Measurements from ENCODE around the gene ZSCAN2.
"Not testable (repeated sequence)": the region's sequence is repeated elsewhere in the genome, so short reads cannot be mapped to it uniquely, and the experiment has no call there.

ZSCAN2 gene

GRCh38 chr15:84599906-84600305, 903 bp upstream of the ZSCAN2 start:
- DNase-seq: no peak

- peak in 5 of 6 experiments; percentile 30 to 70 (median 57) for DNase-seq
Observed at GRCh38 chr15:84600331-84600686, 500 bp upstream of the ZSCAN2 start.

GRCh38 chr15:84601555-84601838, 688 bp downstream of the ZSCAN2 start:
- DNase-seq: no peak

DNA sequence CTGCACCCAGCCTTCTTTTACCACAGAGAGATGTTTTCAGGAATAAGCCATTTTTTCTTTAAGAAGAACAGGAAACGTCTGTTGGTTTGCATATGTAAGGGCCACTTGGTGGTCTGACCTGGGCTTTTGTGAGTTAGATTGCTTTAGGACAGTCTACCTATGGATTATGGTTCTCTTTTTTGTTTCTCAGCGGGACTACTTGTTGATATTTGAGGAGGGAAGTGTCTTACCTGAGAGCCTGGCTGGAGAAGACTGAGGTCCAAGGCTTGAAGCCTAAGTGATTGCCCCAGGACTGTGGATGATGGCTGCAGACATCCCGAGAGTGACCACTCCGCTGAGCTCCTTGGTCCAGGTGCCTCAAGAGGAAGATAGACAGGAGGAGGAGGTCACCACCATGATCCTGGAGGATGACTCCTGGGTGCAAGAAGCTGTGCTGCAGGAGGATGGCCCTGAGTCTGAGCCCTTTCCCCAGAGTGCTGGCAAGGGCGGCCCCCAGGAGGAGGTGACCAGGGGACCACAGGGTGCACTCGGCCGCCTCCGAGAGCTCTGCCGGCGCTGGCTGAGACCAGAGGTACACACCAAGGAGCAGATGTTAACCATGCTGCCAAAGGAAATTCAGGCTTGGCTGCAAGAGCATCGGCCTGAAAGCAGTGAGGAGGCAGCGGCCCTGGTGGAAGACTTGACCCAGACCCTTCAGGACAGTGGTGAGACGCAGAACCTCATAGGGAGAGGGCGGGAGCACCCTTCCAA, 3.0 kb downstream of the ZSCAN2 start:
- no peak for DNase-seq

DNA sequence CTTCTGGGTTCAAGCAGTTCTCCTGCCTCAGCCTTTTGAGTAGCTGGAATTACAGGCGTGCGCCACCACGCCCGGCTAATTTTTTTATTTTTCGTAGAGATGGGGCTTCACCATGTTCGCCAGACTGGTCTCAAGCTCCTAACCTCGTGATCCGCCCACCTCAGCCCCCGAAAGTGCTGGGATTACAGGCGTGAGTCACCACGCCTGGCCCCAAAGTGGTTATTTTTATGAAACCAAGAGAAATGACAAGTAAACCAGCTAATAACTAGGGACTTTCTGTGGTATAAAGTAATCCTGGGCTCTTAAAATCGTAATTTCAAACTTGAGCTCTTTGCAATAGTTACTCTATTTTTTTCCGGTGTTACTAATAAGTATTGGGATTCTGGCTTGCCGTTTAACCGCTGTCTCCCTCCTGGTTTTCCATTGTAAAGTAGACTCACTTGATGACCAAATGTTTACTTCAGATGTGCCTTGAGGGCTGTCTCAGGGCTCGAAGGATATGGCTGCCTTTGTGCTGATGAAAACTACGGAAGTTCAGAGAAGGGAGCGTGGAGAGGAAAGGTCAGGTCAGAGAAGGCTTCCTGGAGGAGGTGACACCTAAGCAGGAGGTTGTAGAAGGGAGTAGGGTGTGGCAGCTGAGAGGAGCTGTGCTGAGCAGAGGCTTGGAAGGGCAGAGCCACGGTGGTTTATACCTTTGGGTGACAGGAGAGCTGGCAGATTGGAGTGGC, 4.2 kb downstream of the ZSCAN2 start:
- DNase-seq: no peak

- no peak for DNase-seq
Observed at GRCh38 chr15:84605554-84605882, 4.7 kb downstream of the ZSCAN2 start.

DNA sequence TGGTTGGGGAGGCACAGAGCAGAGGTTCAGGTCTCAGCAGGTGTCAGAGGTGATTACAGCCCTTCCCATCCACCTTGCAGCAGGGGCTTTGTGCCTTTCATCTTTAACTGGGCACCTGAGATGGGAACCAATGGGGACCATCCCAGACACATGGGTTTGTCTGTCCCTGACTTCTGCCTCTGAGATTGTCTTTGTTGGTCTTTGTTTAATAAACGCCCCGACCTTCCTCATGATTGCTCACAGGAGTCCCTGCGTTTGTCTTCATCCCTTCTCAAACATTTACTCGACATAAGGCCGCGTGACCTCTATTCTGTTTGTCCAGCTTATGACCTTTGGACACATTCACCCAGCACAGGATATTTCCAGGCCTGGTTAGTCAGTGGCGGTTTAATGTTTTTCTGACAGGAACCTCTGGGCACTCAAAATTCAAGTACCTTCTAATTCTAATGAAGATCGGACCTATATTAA, 5.9 kb downstream of the ZSCAN2 start:
- no peak for DNase-seq

DNA sequence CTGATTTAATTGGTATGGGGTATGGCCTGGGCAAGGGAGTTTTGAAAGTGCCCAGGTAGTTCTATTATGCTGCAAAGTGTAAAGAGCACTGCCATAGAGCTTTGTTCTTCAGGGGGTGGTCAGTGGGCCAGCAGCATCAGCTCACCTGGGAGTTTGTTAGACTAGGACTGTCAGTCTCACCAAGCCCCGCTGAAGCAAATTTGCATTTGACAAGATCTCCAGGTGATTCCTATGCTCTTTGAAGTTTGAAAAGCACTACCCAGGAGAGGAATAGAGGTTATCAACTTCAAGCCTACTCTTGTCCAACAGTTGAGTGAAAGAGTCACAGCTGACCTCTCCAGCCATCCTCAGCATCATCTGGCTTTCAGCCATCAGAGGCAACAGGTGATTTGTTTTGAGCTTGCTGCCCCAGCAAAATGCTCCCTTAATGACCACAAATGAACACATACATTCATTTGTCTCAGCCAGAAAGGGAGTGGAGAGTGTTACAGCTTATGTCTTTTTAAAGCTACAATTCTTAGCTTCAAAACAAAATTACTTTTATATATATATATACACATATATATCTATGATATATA, 8.0 kb downstream of the ZSCAN2 start:
- no peak for DNase-seq

- no peak for DNase-seq
Observed at GRCh38 chr15:84609818-84610525, 9.2 kb downstream of the ZSCAN2 start.

GRCh38 chr15:84611631-84612030, 10.8 kb downstream of the ZSCAN2 start:
- no peak for DNase-seq

- DNase-seq: no peak
Observed at GRCh38 chr15:84616235-84616634, 15.4 kb downstream of the ZSCAN2 start.

DNA sequence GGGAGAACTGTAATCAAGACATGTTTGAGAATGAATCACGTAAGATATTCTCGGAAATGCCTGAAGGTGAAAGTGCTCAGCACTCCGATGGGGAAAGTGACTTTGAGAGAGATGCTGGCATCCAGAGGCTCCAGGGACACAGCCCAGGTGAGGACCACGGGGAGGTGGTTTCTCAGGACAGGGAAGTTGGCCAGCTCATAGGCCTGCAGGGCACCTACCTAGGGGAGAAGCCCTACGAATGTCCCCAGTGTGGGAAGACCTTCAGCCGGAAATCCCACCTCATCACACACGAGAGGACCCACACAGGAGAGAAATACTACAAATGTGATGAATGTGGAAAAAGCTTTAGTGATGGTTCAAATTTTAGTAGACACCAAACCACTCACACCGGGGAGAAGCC, 19.8 kb downstream of the ZSCAN2 start:
- no peak for DNase-seq

DNA sequence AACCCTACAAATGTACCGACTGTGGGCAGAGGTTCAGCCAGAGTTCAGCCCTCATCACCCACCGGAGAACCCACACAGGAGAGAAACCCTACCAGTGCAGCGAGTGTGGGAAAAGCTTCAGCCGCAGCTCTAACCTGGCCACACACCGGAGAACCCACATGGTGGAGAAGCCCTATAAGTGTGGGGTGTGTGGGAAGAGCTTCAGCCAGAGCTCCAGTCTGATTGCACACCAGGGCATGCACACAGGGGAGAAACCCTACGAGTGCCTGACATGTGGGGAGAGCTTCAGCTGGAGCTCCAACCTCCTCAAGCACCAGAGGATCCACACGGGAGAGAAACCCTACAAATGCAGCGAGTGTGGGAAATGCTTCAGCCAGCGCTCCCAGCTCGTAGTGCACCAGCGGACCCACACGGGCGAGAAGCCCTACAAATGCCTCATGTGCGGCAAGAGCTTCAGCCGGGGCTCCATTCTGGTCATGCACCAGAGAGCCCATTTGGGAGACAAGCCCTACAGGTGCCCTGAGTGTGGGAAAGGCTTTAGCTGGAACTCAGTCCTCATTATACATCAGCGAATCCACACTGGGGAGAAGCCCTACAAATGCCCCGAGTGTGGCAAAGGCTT, 20.7 kb downstream of the ZSCAN2 start:
- DNase-seq: no peak

DNA sequence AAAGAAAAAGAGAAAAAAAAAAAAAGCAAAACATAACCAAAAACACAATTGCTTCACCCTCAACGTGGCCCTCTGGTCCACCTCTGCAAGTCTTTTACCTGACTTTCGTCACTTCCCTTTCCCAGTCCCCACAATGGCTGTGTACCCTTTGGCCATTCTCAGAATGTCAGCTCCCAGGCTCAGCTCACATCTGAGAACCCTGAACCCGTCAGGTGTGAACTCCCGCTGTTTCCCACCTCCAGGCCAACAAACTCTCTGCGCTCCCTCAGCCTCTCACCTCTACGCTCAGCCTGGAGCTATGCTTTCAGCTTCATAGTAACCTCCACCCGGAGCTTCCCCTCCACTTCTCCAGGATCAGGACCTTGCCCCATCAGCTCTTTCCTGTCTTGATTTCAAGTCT, 23.6 kb downstream of the ZSCAN2 start:
- no peak for DNase-seq

- no peak for DNase-seq
Observed at GRCh38 chr15:84625123-84625522, 24.3 kb downstream of the ZSCAN2 start.

- no peak for DNase-seq
Observed at GRCh38 chr15:84629033-84629432, 28.2 kb downstream of the ZSCAN2 start.

DNA sequence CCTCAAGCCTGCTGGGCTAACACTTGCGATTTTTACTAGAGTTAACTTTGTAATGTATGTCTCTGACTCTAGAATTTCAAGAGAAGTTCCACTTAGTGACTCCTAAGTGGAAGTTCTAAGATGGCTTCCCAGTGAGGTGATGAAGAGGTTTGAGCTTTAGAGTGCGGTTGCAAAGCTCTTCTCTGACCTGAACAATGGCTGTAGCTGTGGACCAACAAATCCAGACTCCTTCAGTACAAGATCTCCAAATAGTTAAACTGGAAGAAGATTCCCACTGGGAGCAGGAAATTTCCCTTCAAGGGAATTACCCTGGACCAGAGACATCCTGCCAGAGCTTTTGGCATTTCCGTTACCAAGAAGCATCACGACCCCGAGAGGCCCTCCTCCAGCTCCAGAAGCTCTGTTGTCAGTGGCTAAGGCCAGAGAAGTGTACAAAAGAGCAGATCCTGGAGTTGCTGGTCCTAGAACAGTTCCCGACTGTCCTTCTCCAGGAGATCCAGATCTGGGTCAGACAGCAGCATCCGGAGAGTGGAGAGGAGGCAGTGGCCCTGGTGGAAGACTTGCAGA, 31.0 kb downstream of the ZSCAN2 start:
- DNase-seq: no peak

- DNase-seq: peak; percentile 50 to 77 (median 70)
Observed at GRCh38 chr15:84633311-84634227, 32.8 kb downstream of the ZSCAN2 start.

GRCh38 chr15:84634228-84634837, 33.5 kb downstream of the ZSCAN2 start:
- DNase-seq: peak in 3 of 6 experiments; percentile 4 to 51 (median 43)

GRCh38 chr15:84638103-84638502, 37.3 kb downstream of the ZSCAN2 start:
- DNase-seq: peak in 2 of 6 experiments; percentile 8 to 25

DNA sequence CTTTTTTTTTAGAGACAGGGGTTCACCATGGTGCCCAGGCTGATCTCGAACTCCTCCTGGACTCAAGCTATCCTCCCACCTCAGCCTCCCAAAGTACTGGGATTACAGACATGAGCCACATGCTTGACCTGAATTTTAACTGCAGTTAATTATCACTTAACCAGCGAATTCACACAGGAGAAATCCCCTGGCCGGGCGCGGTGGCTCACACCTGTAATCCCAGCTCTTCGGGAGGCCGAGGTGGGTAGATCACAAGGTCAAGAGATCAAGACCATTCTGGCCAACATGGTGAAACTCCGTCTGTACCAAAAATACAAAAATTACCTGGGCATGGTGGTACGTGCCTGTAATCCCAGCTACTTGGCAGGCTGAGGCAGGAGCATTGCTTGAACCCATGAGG, 41.1 kb downstream of the ZSCAN2 start:
- DNase-seq: not testable (repeated sequence)
